Stimulated activated CD4-positive, alpha-beta T cell treated with anti-CD3 and anti-CD28 coated beads, Interleukin-15, amount 100 ng/mL, for 48 hours (primary cell): ENCODE measurements around the gene PEX12.
"Not testable (repeated sequence)": the region's sequence is repeated elsewhere in the genome, so short reads cannot be mapped to it uniquely, and the experiment has no call there.

Experiments
- DNase-seq, 2 donors: peaks; one replicate each; pipeline ENCODE4 v3.0.0-alpha.2; 2020; ENCODE audit warnings: low read depth in 2 of 2

The PEX12 gene

DNA sequence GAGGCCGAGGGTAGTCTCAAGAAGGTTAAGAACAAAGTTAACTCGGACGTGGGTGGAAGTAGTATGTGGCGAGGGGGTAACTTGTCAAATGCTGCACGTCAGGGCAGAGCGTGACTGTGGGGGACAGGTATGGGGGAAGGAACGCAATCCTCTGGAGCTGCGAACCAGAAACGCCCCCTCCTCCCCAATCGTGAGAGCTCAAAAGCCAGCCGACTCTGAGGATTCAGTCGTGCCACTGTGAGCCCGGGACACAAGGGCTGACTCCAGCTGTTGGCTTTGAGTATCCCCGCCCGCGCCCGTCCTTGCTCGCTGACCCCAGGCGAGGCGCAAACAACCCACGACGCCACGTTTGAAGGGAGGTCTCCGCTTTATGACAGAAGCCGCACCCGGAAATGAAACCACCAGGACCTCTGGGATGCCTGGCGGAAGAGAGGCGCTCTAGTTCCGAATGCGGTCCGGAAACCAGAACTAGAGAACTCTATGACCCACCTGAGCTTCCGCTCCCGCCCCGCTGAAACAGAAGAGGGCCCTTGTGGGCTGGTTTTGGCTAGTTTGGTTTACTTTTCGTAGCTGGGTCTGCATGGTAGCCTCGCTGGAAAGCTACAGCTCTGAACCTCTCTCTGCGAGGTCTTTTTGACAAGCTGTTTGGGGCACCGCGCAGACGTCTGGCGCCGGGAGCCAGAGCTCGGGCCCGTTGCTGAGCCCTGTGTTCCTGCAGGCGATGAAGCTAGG, at the start of gene PEX12:
Gene PEX12, minus strand, starts transcription at position 375 of the 732 bp plus-strand sequence. CDS start 550 bp downstream, outside the sequence.
- peak; percentile 76 for DNase-seq

DNA sequence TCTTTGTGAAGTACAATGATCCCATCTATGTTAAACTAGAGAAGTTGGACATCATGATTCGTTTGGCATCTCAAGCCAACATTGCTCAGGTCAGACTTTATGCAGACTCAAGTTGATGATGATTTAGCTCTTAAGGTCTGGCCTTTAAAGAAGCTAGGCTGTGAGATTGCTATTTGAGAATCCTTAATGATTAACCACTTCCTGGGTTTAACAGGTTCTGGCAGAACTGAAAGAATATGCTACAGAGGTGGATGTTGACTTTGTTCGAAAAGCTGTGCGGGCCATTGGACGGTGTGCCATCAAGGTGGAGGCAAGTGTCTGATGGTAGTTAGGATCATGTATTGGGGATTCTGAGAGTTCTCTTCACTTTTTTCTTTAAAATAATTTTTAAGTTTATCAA, 49.0 kb upstream of the PEX12 start:
- DNase-seq, result no peak

DNA sequence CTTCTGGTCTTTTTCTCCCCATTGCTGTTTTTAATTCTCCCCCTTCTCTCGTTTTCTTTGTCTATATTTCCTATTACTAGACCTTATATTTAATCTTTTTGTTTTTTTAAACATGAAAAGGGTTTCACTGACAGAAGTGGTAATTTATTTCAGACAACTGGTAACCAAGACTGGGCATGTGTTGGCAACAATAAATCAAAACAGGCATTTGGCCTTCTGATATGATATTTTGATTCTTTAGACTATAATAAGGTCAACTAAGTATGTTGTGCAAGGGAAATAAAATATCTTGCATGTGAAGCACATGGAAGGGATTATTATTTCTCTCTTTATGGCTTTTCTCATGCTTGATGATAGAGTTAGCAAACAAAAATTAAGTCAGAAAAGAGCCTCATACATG, 43.4 kb upstream of the PEX12 start:
- no peak for DNase-seq

DNA sequence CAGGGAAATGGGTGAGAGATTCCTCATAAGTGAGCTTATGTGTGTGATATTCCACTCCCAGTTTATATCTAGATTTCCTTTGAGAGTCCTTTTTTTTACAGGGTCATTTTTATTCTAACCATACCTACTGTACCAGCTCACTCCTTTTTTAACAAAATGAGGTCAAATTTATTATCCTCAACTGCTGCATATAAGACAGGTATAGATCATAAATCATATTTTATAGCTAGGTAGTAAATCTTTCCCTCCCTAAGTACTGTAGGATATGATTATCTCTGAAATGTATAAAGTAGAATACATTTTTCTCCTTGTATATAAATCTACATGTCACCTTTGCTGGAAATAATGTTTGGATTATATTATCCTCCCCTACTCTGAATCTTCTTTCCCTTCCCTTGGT, 40.3 kb upstream of the PEX12 start:
- no peak for DNase-seq

DNA sequence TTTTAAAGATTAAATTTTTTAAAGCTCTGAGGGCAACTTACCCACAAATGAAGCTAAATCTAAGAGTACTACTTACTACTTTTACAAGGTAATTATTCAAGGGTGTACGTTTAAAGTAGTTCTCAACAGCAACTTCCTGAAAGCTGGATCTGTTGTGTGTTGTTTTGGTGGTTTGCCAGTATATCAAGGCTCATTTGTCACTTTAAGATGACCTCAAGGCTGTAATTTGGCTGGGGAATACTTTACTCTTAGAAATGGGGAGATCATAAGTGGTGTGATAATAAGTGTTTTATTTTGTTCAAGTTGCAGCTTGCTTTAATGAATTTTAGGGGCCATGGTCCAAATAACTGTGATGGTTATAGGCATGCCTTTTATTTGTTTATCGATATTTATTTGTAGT, 39.1 kb upstream of the PEX12 start:
- no peak for DNase-seq

DNA sequence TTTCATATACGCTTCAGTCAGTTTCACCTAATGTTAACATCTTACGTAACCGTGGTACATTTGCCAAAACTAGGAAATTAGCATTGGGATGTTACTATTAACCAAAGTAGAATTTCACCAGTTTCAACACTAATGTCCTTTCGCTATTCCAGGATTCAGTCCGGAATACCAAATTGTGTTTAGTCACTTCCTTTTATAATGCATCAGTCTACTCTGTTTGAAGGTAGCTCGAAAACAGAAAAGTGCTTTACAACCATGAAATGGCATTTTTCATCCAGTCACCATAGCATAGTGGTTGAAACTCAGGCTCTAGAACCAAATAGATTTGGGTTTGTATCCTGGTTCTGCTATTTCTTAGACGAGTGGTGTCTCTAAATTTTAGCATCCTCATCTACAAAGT, 38.2 kb upstream of the PEX12 start:
- DNase-seq, result no peak

DNA sequence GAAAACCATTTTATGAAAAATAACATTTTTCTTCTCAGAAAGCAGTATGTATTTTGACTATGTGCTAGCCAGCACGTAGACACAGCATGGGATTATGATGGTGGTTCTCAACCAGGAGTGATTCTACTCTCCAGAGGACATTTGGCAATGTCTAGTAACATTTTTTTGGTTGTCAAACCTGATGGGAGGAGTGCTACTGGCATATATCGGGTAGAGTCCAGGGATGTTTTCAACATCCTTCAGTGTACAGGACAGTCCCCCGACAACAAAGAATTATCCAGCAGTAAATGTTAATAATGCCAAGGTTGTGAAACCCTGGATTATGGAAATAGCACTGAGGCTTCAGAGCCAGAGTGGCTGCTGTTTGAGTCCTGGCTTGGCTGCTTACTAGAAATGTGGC, 36.4 kb upstream of the PEX12 start:
- no peak for DNase-seq

DNA sequence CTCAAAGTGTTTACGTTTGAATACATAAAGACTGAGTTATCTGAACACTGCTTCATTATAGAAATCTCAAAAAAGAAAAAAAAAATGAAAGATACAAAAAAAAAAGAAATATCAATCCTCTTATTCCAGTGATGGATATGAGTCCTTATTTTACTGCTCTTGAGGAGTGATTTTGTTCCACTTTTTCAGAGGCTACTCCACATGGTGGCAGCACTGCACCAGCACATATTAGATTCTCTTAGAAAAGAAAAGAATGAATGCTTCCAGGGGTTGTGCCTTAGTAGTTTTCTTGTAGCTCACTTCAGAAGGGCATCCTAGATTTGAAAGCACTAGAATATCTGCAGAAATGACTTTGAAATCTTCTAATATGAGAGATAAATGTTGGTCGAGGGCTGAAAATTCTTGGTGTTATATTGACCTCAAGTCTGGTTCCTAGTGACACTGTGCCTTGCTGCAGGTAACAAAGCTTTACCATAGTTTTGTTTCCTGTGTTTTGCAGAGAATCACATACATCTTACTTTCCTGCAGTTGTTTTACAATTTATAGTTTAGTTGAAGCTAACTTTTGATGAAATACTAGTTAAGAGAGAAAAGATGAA, 34.7 kb upstream of the PEX12 start:
- peak in 1 of 2 donors; percentile 12 for DNase-seq

DNA sequence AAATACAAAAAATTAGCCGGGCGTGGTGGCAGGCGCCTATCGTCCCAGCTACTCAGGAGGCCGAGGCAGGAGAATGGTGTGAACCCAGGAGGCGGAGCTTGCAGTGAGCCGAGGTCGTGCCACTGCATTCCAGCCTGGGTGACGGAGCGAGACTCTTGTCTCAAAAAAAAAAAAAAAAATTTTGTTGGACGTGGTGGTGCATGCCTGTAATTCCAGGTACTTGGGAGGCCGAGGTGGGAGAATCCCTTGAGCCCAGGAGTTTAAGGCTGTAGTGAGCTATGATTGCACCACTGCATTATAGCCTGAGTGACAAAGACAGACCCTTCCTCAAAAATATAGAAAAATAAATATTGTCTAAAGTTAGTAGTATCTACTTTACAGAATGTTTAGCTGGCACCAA, 32.4 kb upstream of the PEX12 start:
- not testable (repeated sequence) for DNase-seq

DNA sequence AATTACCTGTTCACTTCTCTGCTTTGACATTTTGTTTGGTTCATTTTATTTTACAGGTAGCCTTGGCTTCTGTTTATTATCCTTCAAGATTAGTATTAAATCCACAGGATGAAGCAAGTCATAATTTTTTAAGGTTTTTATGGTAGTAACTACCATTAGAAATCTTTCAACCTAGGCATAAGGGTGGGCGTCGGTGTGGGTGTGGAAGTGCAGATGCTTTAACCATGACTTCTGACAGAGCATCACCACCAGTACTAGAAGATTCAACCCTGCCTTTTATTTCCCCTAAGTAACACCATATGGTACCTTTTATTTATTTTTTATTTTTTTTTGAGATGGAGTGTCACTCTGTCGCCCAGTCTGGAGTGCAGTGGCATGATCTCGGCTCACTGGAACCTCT, 31.5 kb upstream of the PEX12 start:
- no peak for DNase-seq

DNA sequence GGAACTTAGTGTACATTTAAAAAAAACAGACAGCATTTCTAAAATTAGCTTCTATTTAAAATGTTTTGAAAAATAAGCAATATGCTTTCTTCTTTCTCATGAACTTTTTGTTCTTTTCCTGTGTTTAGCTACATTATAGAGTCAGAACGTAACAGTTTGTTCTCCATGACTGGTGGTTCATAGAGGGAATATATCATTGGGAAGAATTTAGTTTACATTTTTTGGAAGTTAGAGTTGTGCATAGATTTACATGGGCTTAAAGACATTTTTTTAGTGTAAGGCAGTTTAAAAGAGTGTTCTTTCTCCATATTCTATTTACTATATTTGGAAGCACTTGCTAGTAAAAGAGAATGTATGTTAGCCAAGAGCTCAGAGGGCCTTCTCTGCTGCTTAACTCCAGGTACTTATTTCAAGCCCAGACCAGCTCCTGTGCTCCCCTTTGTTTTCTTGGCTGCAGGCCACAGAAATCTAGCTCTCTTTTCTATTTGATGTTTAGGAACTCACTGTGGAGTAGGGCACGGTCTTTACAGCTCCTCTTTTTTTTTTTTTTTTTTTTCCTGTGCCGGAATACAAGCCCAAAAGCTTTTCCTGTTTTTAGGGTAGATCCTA, 29.0 kb upstream of the PEX12 start:
- DNase-seq, result no peak

DNA sequence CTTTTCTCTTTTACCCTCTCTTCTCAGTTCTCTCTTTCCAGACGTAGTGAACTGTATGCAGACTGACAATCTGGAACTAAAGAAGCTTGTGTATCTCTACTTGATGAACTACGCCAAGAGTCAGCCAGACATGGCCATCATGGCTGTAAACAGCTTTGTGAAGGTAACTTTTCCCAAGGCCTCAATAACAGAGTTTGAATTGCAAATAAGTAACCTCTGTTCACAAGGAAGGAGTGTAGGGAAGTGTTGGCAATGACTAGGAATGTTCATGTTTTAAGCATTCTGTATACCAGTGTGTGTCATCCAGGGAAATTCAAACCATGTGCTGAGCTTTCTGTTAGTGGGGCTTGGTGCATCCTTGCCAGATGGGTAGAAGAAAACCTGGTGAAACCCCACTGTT, 27.3 kb upstream of the PEX12 start:
- DNase-seq, result no peak

DNA sequence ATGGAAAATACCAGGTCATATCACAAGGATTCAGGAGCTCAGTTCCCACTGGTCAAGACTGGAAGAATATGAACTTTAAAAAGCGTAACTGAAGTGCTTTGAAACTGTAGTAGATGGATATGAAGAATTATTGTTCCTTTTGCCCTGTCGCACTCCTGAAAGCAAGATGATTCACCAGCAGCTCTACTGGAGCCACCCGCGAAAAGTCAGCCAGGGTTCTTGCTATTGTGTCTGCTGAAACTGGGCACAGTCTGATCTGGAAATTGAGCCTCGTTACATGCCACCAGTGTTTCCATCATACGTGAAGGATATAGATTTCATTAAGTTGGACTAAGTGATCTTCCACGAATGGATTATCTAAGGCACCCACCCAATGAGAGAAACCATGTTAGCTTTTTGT, 25.3 kb upstream of the PEX12 start:
- no peak for DNase-seq

DNA sequence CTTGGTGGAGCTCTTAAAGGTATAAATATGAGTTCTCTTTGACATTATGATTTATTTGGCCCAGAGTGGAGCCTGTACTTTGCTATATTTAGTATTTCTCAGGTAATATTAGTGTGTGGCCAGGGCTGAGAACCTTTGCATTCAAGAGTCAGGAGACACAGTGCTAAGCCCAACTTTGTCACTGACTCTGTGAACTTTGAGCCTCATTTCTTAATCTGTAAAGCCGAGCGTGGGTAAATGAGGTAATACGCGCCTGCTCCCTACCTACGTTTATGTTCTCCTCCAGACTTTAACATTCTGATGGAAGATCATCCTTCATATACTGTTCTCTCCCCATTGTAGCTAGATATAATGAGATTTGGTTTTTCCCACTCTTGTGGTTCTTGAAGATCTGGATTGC, 19.2 kb upstream of the PEX12 start:
- DNase-seq, result no peak

DNA sequence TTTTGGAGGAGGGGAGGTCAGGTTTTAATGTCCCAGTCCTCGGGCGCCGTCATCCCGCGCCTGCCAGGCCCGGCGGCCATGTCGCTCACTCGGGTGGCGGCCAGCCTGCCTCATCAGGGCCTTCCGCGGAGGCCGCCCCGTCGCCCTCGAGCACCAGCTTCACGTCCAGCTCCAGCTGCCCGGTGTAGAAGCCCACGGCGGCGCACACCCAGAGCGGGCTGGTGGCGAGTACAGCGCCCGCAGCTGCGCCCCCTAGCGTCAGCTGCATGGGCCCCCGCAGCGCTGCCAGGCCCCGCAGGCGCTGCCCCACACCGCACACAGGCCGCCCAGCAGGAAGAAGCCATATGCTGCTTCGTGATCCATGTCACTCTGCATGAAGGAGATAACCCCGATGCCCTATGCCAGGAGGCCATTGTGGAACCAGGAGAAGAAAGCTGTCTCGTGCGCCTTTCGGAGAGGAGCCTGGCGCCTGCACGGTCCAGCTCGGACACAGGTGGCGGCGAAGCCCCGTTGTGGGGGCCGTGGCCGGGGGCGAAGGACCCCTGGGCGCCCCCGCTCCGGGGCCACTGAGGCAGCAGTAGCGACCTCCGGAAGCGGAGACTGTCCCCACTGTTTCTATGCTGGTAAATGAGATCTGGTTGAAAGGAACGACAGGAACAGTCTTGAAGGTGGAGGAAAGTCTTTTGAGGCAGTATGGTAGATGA, 18.3 kb upstream of the PEX12 start:
- DNase-seq, result no peak

DNA sequence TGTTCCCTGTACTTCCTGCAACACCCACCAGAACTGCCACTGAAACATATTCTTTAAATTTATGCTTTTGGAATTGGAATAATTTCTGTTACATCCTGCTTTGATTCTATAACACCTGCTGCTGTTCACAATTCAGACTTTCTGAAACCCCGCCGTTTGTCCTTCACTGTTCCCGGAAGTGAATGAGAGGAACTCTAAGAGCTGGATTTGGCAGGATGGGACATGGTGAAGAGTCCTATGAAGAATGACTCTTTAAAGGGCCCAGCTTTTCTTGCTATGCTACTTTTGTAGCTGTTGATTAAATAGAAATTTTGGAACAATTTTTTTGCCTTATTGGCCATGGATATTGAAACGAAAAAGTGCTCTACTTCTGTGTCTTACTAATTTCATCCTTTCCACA, 17.7 kb upstream of the PEX12 start:
- no peak for DNase-seq

DNA sequence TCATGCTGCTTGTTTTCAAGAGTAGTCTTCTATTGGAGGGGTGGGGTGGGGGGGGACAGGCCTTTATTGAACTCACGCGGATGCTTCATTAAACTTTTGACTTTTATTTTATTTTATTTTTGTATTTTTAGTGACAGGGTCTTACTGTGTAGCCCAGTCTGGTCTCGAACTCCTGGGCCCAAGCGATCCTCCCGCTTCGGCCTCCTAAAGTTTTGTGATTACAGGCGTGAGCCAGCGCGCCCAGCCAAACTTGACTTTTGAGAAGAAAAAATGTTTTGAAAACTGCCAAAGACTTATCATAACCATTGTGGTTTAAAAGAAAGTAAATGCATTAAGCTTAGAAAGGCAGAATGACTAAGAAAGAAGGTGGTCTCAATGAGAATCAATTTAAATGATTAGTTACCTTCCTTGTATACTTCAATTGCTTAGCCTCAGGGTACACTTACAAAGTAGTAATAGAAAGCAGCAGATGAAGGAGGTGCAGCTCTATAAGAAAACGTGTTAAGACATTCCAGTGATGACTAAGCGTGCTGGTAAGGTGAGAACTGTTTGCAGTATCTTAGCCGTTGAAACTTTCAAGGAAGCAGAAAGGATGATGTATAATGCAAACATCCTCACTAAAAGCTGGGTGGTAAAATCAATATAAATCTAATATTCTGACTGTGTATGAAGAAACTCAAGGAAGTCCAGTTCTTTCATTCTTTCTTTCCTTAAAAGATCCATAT, 10.0 kb upstream of the PEX12 start:
- DNase-seq, result no peak

DNA sequence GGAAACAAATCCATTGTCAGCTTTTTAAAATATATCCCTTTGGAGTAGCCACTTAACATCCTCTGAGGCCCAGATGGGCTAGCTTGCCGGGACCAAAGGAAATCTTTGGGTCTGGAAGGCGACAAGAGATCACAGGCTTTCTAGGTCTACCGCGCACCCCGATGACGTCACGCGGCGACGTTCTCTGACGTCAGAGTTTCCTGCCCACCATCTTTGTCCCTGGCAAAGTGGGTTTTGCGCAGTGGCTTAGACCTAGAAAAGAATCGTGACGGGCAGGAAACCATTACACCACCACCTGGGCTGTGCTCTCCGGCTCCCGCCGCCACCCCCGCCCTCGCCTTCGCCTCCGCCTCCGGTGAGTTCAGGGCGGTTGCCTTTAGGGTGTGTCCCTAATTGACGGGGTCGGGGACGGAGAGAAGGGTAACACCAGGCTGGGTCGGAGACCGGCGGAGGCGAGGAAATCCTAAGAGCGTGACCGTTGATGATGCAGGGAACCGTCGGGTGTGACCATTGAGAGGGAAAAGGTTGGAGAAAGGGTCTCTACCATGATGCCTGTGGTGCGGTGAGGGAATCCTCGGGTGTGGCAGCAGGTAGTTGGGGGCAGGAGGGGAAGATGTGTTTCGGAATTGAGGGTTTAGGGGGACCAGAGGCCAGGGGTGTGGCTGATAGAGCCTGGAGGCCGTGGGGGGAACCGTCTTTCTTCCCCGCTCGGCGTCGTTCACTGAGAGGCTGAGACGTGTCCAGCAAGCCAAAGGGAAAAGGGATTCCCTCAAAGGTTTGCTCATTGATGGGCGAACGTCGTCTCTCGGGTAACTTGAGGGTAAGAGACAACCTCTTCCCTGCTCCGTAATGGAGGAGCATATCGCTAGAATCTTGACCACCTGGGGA, 8.9 kb upstream of the PEX12 start, which contains the start of gene AP2B1:
Gene AP2B1, plus strand, starts transcription at position 249 of the 888 bp plus-strand sequence. CDS start 6,709 bp downstream, outside the sequence.
- peak; percentile 88 to 92 for DNase-seq

DNA sequence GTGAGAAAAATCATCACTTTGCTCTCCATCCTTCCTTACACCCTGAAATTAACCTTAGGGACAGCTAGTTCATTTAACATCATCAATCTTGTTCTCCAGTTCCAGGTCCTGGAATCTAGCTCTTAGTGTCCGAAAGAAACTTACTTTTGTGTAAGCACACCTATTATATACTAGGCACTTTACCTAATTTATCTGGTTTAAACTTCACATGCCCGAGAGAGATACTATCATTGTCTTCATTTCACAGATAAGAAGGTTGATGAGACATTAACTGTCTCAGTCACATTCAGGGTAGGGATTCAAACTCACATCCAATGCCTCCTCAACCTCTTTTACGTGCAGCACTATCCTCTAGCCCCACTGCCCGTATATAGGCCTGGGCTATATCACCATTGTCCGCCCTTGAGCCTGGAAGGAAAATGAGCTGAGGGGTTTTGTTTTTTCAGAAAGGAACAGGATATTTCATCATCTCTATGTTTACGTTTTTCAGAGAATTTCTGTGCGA, 8.2 kb upstream of the PEX12 start:
- DNase-seq, result no peak

DNA sequence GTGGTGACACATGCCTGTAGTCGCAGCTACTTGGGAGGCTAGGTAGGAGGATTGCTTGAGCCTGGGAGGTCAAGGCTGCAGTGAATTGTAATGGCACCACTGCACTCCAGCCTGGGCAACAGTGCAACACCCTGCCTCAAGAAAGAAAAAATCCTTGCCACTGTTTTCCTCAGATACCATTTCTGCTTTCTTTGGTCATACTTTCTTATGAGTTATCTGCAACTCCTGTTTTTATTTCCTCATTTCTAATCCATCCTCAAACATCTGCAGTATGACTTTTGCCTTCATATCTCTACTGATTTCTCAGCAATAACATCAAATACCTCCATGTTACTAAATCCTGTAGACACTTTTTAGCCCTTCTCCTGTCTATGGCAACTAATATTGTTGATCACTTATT, 5.7 kb upstream of the PEX12 start:
- DNase-seq, result no peak
